ENCODE results near the gene UGT2B7.

Gene UGT2B7

DNA sequence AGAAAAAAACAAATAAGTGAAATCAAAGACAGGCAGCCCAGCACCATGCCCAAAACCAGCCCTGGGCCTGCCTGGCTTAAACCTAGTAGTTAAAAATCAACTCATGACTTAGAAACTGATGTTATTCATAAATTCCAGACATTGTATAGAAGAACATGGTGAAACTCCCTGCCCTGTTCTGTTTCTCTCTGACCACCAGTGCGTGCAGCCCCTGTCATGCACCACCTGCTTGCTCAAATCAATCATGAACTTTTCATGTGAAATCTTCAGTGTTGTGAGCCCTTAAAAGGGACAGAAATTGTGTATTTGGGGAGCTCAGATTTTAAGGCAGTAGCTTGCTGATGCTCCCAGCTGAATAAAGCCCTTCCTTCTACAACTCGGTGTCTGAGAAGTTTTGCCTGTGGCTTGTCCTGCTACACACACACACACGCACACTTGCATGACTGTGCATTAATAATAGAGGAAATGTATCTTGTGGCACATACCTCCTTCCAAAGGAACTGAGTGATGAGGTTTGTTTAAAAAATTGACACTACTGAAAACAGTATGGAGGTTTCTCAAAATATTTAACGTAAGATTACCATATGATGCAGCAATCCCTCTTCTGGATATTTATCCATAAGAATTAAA, 39.2 kb upstream of the UGT2B7 start:
- TF ChIP-seq, protein P1, sequence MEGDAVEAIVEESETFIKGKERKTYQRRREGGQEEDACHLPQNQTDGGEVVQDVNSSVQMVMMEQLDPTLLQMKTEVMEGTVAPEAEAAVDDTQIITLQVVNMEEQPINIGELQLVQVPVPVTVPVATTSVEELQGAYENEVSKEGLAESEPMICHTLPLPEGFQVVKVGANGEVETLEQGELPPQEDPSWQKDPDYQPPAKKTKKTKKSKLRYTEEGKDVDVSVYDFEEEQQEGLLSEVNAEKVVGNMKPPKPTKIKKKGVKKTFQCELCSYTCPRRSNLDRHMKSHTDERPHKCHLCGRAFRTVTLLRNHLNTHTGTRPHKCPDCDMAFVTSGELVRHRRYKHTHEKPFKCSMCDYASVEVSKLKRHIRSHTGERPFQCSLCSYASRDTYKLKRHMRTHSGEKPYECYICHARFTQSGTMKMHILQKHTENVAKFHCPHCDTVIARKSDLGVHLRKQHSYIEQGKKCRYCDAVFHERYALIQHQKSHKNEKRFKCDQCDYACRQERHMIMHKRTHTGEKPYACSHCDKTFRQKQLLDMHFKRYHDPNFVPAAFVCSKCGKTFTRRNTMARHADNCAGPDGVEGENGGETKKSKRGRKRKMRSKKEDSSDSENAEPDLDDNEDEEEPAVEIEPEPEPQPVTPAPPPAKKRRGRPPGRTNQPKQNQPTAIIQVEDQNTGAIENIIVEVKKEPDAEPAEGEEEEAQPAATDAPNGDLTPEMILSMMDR (IDR thresholded peaks at IDR 0.05; ENCODE audit: low read depth, low read length): no peak
- DNase-seq (ENCODE audit: extremely low read depth, low read depth): no peak

DNA sequence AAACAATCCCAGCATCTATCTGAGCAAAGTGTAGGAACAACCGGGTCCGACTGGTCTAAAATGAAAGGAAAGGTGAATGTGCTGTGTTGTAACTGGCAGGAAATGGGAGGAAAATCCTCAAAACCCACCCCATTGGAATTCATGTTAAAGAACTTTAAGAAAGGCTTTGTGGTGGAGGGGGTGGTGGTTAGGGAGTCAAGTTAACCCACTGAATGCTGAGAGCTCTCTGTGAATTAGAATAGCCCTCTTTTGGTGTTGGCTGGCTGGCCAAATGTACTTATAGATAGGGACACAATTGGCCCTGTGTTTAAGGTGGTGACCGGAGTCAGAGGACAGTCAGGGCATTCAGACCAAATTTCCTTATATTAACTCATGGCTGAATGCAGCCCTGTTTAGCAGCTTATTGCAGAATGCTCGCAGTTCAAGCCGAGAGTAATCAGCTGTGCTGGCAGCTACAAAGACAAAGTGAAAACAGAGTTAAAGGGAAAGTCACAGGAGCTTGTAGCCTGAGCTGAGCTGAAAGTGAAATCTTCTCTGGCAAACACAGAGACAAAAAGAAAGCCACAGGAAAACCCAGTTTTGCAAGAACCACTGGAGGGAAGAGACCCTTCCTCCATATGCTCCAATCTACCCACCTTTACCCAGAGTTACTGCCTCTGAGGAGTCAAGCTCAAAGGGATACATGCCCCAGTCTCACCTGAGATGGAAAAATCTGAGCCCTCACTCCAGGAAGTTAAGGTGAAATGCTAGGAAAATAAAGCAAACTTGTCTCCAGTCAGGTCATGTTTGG, 38.5 kb upstream of the UGT2B7 start:
- TF ChIP-seq, protein P1 (IDR thresholded peaks at IDR 0.05; ENCODE audit: low read depth, low read length): no peak
- no peak for DNase-seq (ENCODE audit: extremely low read depth, low read depth)

DNA sequence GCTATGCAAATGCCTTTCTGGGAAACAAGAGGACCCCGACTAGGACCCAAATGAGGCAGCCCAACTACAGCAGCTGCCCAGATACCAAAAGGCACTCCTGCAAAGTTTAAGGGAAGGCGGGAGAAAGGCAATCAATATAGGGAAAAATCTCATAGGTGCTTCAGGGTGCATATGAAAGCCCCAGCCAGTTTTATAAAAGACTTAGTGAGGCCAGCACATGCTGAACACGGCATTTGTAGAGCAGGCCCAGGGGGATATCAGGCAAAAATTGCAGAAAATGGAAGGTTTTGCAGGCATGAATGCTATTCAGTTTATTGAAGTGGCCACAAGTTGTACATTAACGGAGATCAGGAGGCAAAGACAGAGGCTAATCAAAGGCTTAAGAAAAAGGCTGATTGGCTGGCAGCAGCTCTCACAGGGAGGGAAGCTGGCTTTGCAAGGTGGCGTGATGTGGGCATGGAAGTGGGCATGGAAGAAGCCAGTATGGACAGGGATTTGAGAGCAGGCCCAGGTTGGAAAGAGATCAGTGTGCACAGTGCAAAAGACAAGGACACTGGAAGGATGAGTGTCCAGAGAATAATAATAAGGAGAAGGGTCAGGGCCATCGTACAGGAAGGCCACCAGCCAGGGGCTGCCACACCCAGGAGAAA, 37.7 kb upstream of the UGT2B7 start:
- TF ChIP-seq, protein P1 (IDR thresholded peaks at IDR 0.05; ENCODE audit: low read depth, low read length): no peak
- DNase-seq (ENCODE audit: extremely low read depth, low read depth): no peak

DNA sequence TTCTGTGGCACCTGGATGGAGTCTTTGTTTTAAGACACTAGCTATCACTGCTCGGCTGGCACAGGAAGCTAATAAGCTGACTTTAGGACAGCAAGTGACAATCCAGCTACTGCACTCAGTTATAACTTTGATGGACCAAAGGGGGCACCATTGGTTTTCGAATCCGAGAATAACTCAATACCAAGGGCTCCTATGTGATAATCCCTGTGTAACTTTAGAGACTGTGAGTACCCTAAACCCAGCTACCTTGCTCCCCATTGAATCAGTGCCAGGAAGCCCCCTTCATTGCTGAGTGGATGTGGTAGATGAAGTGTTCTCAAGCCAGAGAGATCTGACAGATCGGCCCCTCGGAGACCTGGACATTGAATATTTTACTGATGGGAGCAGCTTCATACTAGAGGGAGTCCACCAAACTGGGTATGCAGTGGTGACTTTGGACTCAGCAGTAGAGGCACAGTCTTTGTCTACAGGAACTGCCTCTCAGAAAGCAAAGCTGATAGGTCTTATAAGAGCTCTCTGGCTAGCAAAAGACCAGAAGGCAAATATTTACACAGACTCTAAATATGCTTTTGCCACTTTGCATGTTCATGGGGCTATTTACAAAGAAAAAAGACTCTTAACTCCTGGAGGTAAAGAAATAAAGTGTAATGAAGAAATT, 35.5 kb upstream of the UGT2B7 start:
- no peak for DNase-seq (ENCODE audit: extremely low read depth, low read depth)
- TF ChIP-seq, protein P1 (IDR thresholded peaks at IDR 0.05; ENCODE audit: low read depth, low read length): no peak

DNA sequence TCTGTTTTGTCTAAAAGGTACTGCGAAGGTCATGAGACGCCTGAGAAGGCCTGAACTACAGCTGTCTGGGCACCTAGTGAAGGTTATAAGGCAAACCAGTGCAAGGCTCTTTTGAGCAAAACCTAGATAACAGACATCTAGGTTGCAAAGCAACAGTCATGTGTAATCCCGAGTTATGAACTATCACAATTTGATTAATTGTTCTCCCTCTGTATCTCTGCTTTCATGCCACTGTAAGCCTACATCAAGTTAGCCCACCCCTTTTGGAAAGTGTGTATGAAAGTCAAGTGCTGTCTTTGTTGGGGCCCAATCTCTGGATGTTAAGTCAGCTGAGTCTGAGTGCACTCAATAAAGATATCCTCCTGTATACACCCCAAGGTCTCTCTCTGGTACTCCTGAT, 31.9 kb upstream of the UGT2B7 start:
- TF ChIP-seq, protein P1 (IDR thresholded peaks at IDR 0.05; ENCODE audit: low read depth, low read length): no peak
- DNase-seq (ENCODE audit: extremely low read depth, low read depth): no peak

DNA sequence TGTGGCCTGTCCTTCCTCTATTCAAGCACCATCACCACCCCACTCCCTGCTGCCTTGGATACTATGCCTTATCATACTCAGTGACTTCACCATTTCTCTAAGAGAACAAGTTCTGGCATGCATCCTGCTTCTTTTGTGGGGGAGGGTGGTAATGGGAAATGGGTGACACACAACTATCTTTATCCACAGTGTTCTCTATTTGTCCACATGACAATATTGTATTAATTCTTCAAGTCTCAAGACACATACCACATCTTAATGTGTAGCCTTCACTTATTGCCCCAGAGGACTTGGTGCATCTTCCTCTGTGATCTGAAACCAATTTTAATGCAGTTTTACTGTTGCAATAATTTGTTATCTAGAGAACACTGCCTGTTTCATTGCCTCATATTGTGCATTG, 29.3 kb upstream of the UGT2B7 start:
- TF ChIP-seq, protein P1 (IDR thresholded peaks at IDR 0.05; ENCODE audit: low read depth, low read length): no peak
- DNase-seq (ENCODE audit: extremely low read depth, low read depth): no peak

Data from AG09319 (cell line).